GM18517 (cell line): ENCODE results near the gene SLK.

Source experiments
- ATAC-seq: cut with Tn5 transposase; IDR thresholded peaks from one replicate; pipeline ENCODE4 v1.9.1; 2021; ENCODE audit warnings: mild to moderate bottlenecking, moderate library complexity; ENCODE audit not compliant: unreplicated experiment

SLK gene

DNA sequence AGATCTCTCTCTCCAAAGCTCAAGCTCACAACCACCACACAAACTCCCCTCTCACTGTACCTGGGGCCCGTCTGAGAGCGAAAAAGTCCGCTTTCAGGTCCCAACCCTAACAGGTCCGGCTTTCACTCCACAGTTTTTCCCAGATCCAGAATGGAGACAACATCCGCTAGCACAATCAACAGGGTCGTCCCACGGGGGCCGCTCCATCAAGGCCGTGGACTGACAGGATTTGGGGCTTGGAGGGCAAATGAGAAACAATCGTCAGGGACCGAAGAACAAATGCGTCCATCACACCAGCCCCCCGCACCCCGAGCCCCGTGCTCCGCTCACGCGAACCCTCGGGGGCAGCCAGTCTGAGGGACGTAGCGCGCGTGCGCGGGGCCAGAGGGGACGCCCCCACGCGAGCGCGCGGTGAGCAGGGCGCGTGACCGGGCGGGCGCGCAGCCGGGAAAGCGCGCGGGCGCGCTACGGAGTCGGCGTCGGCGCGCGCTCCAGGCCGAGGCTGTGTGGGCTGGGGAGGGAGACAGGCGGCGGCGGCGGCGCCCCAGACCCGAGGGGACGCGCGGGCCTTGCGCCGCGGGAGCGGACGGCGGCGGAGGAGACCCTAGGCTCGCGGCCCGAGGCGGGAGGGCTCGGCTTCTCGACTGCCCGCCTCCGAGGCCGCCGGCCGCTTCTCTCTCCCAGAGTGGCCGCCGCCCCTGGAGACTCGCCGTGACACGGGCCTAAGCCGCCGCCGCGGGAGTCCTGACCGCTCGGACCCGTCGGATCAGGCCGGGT, at the start of gene SLK:
Gene SLK, plus strand, starts transcription at position 470 of the 777 bp plus-strand sequence. CDS start 606 bp downstream, outside the sequence.
- peak; percentile 76 for ATAC-seq

DNA sequence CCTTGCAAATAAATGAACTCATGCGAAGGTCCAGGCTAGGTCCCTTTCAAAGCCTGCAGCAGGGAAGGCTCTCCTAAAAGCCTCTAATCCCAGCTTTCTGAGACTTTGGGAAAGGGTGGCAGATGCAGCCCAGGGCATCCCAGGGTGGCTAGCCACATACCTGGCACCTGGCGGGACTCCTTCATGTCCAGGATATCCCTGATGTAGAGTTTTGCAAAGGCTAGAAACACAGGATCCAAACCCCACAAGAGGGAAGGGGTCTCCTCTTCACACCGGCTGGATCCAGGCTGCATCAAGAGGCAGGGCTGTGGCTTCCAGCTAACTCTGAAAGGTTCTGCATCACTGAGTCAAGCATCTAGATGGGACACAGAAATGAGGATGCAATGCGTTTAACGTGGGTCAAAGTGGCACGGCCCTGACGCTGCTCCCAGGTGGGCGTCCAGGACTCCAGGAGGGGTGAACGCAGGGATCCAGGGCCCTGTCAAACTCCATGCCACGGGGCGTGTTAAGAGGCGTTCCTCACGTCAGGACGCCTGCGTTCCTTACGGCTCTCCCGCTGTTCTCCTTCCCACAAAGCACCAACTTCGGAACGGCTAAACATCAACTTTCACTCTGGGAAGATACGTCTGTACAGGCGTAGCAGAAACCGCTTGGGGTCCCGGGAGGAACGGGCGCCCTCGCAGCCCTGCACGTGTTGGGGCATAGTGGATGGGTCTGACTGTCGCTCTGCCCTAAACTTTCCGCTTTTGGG, 49.5 kb upstream of the SLK start:
- ATAC-seq, result peak; percentile 20

DNA sequence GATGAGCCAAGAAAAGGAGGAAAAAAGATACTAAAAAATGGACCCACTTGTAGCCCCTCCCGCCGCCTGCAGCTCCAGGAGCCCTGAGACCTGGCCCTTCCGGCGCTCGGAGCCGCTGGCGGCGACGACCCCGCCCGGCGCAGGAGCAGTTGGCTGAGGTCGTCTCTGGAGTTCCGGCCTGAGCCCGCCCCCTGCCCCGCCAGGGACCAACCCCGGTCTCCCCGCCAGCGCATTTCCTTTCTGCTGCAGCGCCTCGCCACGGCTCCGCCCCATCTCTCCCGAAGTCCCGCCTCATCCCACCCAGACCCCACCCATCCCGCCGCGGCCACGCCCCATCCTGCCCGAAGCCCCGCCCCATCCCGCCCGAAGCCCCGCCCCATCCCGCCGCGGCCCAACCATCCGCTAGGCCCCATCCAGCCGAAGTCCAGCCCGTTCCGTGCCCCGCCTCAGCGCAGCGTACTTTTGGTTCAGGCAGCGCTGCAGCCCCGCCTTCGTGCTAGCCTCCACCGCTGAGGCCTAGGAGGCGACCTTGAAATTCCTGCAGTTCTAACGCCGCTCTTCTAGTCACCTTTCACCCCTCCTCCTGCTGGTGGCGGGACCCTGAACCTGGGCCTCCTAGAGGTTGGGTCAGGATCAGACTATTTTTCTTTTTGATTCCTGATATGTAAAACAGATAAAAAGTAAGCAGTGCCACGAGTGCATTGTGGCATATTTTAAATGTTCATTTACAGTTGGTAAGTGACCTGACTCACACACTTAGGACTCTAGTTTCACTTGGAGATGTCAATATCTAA, 48.7 kb upstream of the SLK start, which contains the start of gene STN1:
Gene STN1, minus strand, starts transcription at position 132 of the 794 bp plus-strand sequence. CDS start 590 bp downstream, outside the sequence.
- ATAC-seq, result peak; percentile 76

DNA sequence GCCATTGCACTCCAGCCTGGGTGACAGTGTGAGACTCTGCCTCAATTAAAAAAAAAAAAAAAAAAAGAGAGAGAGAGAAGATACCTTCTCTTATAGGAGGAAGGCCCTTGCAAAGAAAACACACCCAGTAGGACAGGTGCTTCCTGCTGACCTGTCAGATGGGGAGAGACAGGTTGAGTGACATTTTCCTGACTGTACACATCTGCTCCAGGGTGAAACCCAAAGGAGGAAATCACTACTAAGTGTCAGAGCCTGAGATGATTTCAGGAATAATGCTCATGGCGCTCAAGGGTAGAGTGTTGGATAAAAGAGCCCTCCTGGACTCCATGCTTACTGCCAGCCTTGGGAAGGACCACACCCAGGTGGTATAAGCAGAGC, 47.3 kb upstream of the SLK start:
- ATAC-seq, result no peak

DNA sequence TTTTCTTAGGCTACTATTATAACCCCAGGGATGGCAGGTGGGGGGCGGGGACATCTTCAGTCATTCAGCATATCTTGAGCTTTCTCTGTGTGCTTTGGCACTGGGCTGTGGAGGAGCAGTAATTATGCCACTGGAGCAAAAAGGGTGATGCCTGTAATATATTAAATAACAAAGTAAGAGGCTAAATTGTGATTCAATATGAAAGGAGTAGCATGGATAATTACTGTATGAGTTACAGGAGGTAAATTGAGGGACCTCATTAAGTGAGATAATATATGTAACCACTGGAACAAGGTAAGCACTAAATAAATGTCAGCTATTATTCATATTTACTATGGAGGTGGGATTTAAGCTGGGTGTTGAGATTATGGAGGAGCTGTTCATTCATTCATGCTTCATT, 45.7 kb upstream of the SLK start:
- no peak for ATAC-seq

- peak; percentile 29 for ATAC-seq
Observed at GRCh38 chr10:103921750-103922195, 45.2 kb upstream of the SLK start.

GRCh38 chr10:103922659-103923058, 44.3 kb upstream of the SLK start:
- no peak for ATAC-seq

DNA sequence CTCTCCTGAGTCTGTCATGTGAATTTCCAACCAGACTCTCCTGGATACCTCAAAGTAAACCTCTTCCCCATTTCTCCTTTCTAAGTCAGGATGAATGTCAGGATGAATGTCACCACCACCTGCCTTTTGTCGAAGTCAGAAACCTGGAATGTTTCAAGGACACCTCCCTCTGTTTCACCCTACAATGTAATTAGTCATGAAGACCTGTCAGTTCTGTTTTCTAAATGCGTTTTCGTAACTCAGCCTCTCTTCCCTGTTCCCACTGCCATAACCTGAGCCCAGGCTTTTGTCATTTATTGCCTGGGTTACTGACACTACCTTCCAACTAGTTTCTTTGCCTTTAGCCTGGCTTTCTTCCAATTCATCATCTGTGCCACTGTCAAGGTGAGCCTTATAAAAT, 43.4 kb upstream of the SLK start:
- ATAC-seq, result no peak

DNA sequence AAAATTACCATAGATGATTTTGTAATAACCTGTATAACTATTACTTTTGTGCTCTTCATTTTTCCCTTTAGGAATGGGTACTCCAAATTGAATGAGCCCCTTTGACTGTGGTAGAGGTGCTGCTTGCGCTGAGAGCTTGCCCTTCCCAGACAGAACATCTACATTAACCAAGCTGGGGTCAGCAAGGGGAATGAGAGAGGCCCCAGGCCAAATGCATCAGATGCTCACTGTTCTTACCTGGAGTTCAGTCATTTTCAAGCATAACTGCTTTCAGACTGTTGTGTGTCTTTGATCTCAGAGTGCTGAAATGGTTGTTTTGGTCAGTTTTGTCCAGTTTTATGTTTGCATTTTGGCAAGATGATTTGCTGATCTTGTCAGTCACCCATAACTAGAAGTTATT, 41.3 kb upstream of the SLK start:
- no peak for ATAC-seq

DNA sequence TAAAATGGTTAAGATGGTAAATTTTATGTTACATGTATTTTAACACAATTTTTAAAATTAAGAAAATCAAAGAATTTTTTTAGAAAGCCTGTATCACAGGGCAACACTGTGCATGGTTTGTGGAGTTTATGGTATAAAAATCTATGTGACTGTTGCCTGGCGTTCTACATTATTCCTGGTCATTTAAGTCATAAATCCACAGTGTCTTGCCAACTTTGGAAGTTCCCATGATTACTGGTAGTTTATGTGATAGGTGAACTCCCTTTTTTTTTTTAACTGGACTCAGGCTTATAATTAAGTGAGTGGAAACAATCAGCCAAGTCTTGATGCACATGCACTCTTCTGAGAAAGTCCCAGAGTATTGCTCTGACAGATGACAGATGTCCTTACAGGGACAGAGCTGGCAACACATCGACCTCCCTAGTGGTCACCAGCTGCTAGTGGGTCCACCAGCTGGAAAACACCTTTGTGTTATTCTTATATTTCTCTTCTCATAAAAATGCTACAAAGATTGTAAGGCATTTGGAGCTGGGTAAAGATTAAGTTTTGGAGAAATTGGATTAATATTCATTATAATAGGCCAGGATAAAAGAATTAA, 40.1 kb upstream of the SLK start:
- ATAC-seq, result no peak

DNA sequence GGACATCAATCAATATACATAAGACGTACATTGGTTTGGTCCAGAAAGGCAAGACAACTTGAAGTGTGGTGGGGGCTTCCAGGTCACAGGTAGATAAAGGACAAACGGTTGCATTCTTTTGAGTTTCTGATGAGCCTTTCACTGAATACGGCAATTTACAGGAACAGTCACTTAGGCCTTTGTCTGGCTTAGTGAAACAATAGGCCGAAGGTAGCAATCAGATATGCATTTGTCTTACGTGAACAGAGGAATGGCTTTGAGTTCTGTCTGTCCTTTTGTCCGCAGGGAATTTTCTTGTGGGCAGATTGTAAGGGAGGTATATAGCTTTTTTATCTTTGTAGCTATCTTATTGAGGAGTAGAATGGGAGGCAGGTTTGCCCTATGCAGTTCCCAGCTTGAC, 38.2 kb upstream of the SLK start:
- ATAC-seq, result no peak

DNA sequence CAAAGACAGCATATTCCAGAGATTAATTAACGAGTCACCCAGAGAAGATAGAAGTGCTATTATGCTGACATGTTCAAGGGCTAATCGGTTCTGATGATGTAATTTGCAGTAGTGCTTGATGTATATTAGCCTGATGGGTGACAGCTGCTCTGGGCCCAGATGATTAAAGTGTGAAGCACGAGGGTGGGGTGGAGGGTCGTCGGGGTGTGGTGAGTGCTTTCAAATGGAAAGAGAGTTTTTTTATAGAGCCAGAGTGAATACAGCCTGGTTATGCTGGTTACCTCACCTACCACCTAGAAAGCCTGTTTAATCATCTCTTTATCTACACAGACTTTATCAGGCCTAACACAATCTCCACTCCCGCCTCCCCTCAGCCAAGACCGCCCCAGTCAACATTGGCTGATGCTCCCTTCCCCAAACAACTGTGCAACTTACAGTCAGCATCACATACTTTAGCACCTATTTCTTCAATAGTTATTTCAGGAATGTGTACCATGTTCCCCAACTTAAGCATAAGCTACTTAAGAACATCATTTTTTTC, 37.5 kb upstream of the SLK start:
- no peak for ATAC-seq

GRCh38 chr10:103930449-103930848, 36.5 kb upstream of the SLK start:
- ATAC-seq, result no peak

DNA sequence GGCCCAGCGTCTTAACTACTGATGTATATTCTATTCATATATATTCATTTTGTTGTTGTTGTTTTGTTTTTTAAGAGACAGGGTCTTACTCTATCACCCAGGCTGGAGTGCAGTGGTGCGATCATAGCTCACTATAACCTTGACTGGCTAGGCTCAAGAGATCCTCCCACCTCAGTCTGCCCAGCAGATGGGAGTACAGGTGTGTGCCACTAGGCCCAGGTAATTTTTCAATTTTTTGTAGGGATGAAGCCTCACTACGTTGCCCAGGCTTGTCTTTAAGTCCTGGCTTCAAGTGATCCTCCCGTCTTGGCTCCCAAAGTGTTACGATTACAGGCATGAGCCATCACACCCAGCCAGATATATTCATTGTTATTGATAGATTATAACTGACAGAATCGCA, 36.1 kb upstream of the SLK start:
- no peak for ATAC-seq

- no peak for ATAC-seq
Observed at GRCh38 chr10:103931603-103932002, 35.3 kb upstream of the SLK start.

GRCh38 chr10:103932271-103932670, 34.7 kb upstream of the SLK start:
- no peak for ATAC-seq

DNA sequence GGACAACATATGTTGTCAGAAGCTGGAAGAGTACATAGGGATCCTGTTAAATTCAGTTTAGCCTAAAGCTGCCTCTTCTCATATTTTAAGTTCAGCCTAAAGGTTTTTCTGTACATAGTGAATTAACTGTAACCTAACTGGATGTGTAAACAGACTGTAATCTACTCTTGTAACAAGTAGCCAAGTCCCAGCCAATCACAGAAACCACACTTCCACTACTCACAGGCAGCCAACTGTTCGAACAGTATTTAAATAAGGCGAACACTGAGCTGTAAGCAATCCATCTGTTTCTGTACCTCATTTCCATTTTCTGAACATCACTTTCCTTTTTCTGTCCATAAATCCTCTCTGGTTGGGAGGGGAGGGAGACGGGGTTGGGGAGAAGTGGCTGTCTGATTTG, 34.0 kb upstream of the SLK start:
- ATAC-seq, result no peak

DNA sequence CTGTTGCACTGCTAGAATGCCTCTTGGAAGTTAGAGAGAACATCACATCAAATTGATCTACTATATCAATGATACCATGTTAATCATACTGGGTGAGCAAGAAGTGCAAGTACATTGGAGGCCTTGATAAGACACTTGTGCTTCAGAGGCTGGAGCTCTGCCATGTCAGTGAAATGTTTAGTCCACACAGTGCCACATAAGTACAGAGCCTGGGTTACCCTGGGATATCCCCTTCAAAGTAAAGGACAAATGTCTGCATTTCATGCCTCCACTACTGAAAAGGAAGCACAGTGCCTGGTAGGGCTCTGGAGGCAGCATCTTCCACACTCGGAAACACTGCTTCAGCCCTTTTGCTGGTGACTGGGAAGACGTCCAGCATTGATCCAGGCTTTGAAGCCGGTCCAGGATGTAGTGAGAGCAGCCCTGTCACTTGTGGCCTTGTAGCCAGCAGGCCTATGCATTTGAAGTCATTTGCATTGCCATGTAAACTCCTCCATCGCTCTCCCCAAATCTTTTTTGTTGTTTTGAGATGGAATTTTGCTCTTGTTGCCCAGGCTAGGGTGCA, 33.3 kb upstream of the SLK start:
- ATAC-seq, result no peak

DNA sequence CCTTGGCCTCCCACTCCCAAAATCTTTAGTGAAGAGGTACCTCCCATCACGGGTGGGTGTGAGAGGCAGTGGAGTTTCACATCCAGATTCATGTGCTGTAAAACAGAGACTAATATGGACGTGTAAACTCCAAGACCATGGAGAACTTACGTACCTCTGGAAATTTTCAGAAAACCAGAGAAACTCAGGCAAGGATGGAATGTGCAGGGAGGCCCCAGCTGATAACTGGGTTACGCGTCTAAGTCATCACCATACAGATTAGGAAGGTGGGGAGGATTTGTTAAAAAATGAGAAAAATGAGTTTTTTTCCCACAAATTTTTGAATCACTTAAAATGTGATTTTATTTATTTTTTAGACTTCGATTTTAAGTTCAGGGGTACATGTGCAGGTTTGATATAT, 32.6 kb upstream of the SLK start:
- ATAC-seq, result no peak

GRCh38 chr10:103936022-103936421, 30.9 kb upstream of the SLK start:
- no peak for ATAC-seq
